Measurements from ENCODE around the gene SLC26A8.
"Not testable (repeated sequence)": the region's sequence is repeated elsewhere in the genome, so short reads cannot be mapped to it uniquely, and the experiment has no call there.

The SLC26A8 gene

DNA sequence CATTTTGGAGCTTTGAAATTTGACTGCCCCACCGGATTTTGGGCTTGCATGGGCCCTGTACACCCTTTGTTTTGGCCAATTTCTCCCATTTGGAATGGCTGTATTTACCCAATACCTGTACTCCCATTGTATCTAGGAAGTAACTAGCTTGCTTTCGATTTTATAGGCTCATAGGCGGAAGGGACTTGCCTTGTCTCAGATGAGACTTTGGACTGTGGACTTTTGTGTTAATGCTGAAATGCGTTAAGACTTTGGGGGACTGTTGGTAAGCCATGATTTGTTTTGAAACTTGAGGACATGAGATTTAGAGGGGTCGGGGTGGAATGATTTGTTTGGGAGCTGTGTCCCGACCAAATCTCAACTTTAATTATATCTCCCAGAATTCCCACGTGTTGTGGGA is 83.3 kb downstream of the SLC26A8 start:
- not testable (repeated sequence) for DNase-seq

DNA sequence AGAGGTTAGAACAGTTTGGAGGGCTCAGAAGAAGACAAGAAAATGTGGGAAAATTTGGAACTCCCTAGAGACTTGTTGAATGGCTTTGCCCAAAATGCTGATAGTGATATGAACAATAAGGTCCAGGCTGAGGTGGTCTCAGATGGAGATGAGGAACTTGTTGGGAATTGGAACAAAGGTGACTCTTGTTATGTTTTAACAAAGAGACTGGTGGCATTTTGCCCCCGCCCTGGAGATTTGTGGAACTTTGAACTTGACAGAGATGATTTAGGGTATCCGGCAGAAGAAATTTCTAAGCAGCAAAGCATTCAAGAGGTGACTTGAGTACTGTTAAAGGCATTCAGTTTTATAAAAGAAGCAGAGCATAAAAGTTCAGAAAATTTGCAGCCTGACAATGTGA is 84.4 kb downstream of the SLC26A8 start:
- DNase-seq: not testable (repeated sequence)

DNA sequence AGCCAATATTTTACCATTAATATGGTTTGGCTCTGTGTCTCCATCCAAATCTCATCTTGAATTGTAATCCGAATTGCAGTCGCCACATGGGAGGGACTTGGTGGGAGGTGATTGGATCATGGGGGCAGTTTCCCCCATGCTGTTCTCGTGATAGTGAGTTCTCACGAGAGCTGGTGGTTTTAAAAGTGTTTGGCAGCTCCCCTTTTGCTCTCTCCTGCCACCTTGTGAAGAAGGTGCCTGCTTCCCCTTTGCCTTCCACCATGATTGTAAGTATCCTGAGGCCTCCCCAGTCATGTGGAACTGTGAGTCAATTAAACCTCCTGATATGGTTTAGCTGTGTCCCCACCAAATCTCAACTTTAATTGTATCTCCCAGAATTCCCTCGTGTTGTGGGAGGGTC is 85.2 kb downstream of the SLC26A8 start:
- DNase-seq: not testable (repeated sequence)

DNA sequence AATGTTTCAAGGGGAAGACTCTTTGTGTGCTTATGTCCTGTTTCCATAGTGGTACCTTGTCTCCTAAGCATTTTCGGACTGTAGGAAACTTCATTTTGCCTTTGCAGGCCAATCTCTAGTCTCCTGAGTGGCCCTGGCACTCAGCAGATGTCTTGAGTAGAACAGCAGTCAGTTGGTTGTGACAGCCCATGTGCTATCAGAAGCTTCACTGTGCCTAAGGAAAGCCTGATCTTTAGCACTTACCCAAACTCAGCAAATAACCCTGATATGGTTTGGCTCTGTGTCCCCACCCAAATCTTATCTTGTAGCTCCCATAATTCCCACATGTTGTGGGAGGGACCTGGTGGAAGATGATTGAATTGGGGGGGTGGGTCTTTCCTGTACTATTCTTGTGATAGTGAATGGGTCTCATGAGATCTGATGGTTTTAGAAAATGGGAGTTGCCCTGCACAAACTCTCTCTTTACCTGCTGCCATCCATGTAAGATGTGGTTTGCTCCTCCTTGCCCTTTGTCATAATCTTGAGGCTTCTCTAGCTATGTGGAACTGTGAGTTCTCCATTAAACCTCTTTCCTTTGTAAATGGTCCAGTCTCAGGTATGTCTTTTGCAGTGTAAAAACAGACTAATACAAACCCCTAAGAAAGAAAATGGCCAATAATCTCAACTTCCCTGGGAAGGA is 87.6 kb downstream of the SLC26A8 start:
- no peak for DNase-seq

DNA sequence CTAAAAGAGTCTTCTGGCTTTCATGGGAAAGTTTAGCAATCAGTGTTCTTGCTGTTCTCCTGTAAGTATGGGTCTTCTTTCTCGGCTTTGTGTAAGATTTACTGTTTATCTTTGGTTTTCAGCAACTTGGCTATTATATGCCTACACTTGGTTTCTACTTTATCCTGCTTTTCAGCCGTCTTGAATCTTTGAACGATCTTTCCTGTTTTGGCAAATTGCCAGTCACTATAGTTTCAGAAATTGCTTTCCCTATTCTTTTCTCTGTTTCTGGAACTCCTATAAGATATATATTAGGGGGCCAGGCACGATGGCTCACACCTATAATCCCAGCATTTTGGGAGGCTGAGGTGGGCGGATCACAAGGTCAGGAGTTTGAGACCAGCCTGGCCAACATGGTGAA is 89.0 kb downstream of the SLC26A8 start:
- no peak for DNase-seq

DNA sequence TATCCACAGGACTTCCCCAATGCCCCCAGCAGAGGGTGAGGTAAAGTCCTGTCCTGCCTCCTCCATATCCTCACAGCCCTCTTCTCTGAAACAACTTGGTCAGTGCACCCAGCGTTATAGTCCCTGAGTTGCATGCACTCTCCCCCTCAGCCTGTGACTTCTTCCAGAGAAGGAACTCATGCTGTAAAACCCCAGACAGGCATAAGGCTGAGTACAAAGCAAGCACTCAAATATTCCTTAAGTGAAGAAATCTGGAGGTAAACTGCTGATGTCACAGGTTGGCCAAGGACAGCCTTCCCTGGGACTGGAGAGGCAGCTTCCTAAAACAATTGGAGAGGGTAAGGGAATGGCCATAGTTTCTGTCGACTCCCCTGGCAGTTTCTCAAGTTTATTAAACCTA is 90.6 kb downstream of the SLC26A8 start:
- no peak for DNase-seq

DNA sequence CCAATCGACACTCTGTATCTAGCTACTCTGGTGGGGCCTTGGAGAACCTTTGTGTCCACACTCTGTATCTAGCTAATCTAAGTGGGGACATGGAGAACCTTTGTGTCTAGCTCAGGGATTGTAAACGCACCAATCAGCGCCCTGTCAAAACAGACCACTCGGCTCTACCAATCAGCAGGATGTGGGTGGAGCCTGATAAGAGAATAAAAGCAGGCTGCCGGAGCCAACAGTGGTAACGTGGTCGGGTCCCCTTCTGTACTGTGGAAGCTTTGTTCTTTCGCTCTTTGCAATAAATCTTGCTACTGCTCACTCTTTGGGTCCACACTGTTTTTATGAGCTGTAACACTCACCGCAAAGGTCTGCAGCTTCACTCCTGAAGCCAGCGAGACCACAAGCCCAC is 92.6 kb downstream of the SLC26A8 start:
- DNase-seq: not testable (repeated sequence)

DNA sequence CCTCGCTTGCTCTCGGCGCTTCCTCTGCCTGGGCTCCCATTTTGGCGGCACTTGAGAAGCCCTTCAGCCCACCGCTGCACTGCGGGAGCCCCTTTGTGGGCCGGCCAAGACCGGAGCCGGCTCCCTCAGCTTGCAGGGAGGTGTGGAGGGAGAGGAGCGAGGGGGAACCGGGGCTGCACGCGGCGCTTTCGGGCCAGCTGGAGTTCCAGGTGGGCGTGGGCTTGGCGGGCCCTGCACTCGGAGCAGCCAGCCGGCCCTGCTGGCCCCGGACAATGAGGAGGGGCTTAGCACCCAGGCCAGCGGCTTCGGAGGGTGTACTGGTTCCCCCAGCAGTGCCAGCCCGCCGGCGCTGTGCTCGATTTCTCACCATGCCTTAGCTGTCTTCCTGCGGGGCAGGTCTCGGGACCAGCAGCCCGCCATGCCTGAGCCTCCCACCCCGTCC is 93.3 kb downstream of the SLC26A8 start:
- no peak for DNase-seq

DNA sequence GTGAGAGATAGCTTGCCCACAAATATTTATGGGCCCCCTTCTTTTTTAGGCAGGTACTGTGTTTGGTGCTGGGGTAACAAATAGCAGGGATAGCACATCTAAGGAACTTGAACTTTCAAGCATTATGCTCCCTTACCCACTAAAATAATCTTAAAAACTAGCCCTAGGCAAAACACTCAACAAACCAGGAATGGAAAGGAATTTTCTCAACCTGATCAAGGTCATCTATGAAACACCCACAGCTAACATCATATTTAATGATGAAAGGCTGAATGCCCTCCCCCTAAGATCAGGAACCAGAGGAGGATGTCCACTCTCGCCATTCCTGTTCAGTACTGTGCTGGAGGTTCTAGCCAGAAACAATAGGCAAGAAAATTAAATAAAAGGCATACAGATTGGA is 94.8 kb downstream of the SLC26A8 start:
- DNase-seq: no peak

DNA sequence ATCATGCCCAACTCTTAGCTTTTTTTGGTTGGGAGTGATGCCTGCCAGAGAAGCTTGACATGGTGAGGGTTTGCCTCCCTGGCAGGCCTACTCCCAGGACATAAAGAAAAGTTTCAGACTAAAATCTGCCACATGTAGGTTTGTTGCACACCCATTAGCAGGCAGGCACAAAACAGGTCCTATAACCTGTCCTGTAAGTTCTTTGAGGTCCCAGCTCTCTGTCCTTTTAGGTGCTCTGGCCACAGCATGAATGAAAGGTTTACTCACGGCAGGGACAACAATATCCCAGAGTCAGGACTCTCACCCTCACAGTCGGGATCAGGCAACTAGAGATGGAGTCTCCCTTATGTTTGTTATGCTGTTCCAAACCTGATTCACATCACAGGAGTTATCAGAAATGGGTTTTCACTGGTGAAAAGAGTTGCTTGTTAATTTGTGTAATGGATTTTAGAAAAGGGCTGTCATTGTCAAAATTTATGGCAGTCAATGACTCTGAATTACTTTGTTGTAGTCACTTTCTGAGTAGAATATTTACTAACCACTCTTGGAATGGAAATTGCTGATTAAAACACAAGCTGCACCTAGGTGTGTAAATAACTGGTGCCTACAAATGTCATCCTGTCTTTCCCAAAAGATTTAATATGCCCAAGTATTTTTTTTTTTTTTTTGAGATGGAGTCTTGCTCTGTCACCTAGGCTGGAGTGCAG is 97.8 kb downstream of the SLC26A8 start:
- DNase-seq: no peak

DNA sequence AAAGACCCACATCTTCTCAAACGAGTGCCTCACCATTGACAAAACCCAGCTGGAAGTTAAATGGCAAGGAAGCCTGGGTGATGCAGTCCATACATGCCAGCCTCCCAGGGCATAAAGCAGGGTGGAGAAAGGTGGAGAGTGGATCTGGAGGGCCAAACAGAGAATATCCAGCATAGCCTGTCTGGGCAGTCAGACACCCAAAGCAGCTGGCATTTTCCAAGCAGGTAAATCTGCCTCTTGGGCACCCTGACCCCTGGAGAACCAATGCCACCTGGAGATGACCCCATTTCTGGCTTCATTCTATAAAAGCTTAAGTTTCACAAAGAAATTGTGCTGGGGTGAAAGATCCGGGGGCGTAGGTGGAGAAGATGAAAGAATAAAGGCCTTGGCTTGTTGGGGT is 98.5 kb downstream of the SLC26A8 start:
- no peak for DNase-seq

DNA sequence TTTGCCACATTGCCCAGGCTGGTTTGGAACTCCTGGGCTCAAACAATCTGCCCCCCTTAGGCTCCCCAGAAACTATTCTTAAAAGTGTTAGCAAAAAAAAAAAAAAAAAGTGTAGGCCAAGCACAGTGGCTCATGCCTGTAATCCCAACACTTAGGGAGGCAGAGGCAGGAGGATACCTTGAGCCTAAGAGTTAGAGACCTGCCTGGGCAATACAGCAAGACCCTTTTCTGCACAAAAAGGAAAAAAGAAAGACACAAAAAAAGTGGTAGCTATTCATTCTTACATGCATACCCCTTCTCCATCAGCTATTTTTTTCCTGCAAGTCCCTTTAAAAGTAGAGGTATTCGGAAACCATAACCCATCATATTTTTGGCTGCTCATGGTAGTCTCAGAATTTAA is 100.3 kb downstream of the SLC26A8 start:
- no peak for DNase-seq

DNA sequence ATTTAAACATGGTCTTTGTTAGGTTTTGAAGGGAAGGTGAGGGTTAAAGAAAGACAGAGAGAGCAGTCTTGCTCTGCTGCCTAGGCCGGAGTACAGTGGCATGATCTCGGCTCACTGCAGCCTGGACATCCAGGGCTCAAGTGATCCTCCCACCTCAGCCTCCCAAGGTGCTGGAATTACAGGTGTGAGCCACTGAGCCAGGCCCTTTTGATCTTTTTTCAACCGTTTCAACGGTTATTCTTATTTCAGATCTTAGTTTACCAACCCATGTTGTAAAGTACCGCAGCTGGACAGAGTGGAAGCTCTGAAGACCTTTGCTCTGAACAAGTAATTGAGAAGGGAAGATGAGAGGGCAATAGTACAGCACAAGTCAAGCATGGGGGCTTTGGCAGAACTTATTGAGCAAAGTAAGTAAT is 102.3 kb downstream of the SLC26A8 start:
- DNase-seq: no peak

DNA sequence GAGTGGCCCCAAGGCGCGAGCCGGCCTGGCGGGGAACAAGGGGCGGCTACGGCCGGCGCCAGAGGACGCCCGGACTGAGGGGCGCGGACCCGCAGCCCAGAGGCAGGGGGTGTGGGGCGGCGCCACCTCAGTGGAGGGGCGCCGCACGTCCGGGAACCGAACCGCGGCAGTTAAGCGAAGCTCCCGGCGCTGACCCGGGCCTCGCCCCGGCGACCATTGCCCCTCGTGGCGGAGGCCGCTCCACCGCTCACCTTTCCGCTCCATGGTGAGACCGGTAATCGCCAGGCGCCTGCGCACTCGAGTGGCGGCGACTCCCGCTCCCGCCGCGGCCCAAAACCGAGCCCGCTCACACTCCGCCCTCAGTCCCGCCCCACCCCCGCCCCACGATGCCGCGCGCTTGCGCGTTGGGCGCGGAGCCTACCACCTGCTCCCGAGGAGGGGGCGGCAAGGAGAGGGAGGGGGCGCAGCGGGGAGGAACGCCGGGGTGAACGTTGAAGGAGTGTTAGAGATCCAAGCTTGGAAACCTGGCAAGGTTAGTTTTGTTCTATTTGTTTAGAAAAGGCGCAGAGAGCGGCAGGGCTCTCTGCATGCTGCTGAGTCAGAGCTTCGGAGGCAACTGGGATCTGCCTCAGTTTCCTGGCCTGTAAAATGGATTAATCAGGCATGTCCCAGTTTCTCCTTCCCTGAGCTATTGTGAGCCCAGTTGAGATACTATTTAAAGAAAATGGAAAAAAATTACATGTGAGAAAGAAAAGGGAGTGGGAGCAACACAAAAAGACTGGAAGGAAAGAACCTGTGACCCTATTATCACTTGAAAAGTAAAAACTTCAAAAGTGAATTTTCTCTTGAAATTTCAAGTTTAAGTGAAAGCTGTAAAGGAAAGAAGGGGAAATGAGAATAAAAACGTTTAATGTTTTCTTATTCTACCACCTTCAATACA is 103.4 kb downstream of the SLC26A8 start, which contains the start of gene SRPK1:
Gene SRPK1, minus strand, starts transcription at position 306 of the 940 bp plus-strand sequence. Its CDS starts 42 bp downstream, at position 264.
- DNase-seq: no peak

DNA sequence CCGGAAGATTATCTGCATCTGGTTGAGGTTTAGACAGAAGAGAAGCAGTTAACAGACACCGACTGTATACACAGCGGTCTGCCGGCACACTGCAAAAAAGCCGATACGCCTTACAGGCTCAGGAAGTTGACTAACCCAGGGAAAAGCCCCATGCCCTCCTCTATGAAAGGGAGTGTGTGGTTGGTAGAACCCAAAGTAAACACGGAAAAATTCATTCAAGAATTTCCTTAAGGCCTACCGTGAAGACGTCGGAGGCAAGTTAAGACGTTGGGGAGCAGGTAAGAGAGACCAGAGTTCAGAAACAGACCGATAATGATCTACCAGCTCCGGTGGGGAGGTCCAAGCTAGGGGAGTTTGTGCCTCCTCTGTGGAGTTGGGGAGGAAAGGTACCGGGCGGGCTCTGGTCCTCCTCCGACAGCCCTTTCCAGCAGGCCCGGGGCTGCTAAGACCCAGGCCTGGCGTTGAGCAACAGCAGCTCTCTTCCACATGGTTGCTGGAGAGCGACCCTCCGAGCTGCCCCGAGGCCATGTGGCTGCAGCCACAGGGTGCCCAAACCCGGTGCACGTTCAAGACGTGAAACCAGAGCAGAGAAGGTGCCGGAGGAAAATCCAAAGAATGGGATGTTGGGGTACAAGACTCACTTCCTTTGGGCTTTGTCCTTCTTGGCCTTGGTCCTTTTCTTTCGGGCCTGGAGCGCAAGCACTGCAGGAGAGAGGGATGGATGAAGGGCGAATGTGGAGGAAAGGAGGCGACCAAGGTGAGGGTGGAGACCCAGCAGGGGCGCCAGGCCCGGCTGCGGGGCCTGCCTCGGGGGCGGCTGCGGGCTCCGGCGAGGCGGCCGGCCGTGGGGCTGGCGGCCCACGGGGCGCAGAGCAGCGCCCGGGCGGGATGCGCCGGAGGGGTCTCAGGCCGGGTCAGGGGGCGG is 104.4 kb downstream of the SLC26A8 start:
- no peak for DNase-seq

DNA sequence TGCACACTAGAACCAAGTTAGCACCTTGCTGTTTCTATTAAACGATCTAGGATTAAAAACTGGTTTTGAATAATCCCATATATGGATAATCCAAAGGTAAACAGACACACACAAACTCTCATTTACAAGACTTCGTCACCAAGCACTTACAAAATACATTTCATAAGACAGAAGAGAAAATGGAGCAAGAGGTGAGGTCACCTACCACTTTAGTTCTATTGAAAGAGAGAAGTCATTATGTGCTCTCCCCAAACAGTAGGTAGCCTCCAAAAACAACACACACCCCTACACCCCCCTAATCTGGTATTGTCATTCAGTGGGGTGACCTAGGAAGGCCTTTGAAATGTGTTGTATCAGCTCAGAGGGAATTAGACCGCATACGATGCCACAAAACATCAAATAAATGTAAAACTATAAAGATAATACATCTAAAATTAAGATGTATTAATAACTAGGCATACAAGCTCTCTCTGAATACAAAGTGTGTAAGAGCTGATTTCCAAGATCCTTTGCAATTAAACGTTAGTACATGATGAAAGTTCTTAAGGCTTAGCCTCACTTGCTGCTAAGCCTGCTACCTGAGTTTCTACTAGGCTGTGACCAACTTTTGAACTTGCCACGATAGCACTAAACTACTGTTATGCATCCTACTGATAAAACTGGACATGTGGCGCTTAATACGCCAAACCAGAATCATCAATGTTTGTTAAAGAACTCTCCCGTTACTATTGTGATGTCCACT is 105.2 kb downstream of the SLC26A8 start:
- peak; percentile 56 for DNase-seq

DNA sequence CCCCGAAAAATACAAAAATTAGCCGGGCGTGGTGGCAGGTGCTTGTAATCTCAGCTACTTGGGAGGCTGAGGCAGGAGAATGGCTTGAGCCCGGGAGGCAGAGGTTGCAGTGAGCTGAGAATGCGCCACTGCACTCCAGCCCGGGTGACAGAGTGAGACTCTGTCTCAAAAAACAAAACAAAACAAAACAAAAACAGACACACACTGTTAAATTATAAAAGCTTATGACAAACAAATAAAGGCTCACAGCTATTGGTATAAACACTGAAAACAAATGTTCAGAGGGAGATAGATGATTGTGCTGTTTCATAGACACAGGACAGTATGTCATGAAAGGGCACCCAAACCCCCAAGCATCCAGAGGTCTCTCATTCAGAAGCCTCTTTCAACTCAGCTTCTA is 107.5 kb downstream of the SLC26A8 start:
- not testable (repeated sequence) for DNase-seq

DNA sequence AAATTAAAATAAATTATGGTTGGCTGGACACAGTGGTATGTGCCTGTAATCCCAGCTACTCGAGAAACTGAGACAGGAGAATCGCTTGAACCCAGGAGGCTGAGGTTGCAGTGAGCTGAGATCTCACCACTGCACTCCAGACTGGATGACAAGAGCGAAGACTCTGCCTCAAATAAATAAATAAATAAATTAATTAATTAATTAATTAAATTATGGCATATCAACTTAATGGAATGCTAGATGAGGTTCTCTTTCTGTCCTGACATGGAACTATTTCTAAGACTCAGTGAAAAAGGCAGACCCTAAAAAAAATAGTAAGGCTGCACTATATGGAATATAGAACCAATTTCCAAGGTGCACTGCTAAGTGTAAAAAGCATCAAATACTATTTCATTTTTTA is 108.4 kb downstream of the SLC26A8 start:
- no peak for DNase-seq

DNA sequence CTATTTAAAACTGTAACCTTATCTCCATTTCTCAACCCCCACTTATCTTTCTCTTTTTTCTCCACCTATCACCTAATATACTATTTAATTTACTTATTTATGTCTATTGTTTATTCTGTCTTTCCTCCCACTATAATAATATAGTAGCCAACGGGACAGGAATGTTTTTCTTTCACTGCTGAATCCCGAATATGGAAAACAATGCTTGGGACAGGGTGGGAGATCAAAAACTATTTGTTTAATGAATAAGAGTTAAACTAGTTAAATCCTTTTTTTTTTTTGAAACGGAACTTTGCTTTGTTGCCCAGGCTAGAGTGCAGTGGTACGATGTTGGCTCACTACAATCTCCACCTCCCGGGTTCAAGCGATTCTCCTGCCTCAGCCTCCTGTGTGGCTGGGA is 109.9 kb downstream of the SLC26A8 start:
- no peak for DNase-seq

DNA sequence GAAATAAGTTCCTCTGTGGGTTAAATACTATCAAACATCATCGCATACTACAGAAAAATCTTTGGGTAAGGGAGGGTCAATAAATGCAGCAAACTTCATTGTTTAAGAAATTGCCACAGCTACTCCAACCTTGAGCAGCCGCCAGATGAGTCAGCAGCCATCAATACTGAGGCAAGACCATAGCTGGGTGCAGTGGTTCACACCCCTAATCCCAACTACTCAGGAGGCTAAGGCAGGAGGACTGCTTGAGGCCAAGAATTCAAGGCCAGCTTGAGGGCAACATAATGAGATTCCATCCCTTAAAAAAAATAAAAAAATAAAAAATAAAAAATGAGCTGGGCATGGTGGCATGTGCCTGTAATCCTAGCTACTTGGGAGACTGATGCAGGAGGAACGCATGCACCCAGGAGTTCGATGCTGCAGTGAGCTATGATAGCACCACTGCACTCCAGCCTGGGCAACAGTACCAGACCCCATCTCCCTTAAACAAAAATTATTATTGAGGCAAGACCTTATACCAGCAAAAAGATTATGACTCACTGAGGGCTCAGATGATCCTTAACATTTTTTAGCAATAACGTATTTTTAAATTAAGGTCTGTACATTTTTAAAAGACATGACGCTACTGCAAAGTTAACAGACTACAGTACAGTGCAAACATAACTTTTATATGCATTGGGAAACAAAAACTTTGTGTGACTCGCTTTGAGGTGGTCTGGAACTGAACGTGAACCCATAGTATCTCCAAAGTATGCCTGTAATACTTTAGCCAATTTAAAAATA is 112.4 kb downstream of the SLC26A8 start:
- no peak for DNase-seq

DNA sequence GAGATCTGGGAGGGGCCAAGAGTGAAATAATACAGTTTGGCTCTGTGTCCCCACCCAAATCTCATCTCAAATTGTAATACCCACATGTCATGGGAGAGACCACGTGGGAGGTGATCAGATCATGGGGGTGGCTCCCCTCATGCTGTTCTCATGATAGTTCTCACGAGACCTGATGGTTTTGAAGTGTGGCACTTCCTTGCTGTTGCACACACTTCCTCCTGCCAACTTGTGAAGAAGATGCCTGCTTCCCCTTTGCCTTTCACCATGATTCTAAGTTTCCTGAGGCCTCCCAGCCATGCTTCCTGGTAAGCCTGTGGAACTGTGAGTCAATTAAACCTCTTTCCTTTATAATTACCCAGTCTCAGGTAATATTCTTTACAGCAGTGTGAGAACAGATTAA is 114.9 kb downstream of the SLC26A8 start:
- not testable (repeated sequence) for DNase-seq
